CD4-positive, alpha-beta T cell treated with Interleukin-15 for 4 hours (primary cell): ENCODE measurements around the gene DCHS1.

Source experiments
- DNase-seq: peaks from one replicate; pipeline ENCODE4 v3.0.0-alpha.2; 2020; ENCODE audit warnings: low spot score

The DCHS1 gene

GRCh38 chr11:6670202-6670830 is 14.7 kb upstream of the DCHS1 start:
- no peak for DNase-seq

- DNase-seq: peak; percentile 67
Observed at GRCh38 chr11:6667733-6668374, 12.2 kb upstream of the DCHS1 start.

DNA sequence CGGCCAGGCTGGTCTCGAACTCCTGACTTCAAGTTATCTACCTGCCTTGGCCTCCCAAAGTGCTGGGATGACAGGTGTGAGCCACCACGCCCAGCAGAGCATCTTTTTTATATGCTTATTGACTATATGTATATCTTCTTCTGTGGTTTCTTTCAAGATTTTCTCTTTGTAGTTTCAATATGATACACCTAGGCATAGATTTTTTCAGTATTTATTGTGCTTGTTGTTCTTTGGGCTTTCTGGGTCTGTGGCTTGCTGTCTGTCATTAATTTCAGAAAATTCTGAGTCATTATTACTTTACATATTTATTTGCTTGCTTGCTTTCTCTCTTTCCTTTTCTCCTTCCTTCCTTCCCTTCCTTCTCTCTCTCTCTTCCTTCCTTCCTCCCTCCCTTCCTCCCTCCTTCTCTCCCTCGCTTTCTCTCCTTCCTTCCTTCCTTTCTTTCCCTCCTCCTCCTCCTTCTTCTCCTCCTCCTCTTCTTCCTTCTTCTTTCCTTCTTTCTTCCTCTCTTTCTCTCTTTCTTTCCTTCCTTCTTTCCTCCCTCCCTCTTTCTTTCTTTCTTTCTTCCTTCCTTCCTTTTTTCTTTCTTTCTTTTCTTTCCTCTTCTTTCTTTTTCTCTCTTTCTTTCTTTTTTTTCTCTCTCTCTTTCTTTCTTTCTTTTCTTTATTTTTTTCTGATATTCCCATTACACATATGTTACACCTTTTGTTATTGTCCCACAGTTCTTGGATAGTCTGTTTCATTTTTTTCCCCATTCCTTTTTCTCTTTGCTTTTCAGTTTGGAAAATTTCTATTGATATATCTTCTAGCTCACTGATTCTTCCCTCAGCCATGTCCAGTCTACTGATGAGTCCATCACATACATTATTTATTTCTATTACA is 10.9 kb upstream of the DCHS1 start:
- no peak for DNase-seq

- no peak for DNase-seq
Observed at GRCh38 chr11:6664551-6664950, 8.9 kb upstream of the DCHS1 start.

GRCh38 chr11:6663794-6664469 is 8.3 kb upstream of the DCHS1 start:
- no peak for DNase-seq

GRCh38 chr11:6660712-6661111 is 5.1 kb upstream of the DCHS1 start:
- no peak for DNase-seq

GRCh38 chr11:6658647-6659046 is 3.0 kb upstream of the DCHS1 start:
- no peak for DNase-seq

- no peak for DNase-seq
Observed at GRCh38 chr11:6657346-6657745, 1.7 kb upstream of the DCHS1 start.

- no peak for DNase-seq
Observed at GRCh38 chr11:6656936-6657335, 1.3 kb upstream of the DCHS1 start.

GRCh38 chr11:6656584-6656915 is 941 bp upstream of the DCHS1 start:
- DNase-seq: no peak

- peak; percentile 21 for DNase-seq
Observed at GRCh38 chr11:6655020-6655789, 404 bp downstream of the DCHS1 start.

DNA sequence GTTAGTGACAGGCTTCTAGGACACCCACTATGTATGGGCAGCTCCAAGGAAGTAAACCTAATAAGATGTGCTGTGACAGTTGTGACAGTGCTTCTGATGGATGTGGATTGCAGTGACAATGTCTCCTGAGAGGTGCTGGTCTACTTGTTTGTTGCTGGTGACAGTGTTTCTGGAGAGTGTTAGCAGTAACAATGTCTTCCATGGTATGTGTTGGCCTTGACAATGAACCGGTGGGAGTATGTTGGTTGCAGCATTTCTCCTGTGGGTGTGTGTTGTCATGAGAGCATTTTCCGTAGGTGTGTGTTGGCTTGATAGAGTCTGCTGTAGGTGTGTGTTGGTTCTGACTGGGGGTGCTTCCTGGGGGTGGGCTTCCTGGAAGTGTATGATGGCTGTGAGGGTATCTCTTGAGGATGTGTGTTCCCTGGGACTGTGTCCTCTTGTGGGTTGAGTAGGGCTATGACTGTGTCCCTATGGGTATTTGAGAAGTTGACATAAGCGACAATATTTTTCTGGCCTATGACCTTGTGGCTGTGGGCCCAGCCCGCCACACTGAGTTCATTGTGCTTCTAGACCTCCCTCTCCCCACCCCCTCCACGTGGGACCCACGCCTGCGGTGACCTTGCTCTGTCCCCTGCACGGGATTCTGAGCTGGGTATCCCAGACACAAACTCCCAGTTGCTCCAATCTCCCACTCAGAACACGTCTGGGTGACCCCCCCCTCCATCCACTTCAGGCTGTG is 1.2 kb downstream of the DCHS1 start:
- no peak for DNase-seq

- no peak for DNase-seq
Observed at GRCh38 chr11:6653656-6654055, 2.0 kb downstream of the DCHS1 start.

DNA sequence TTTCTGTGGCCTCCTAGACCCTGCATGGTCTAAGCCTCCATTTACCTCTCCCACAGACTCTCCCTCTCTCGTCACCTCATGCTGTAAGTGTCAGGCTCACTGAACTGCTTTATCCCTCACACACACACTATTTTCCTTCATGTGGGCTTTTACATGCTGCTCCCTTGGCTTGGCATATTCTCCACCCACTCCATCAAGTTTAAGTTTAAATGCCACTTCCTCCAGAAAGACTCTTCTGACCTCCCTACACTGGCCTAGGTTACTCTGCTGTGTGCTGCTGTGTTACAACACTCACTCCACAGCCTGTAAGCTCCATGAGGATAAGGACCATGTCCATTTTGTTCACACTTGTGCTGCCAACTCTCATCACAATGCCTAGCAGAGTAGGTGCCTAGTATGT is 2.5 kb downstream of the DCHS1 start:
- no peak for DNase-seq

- no peak for DNase-seq
Observed at GRCh38 chr11:6652182-6652581, 3.4 kb downstream of the DCHS1 start.

- peak; percentile 29 for DNase-seq
Observed at GRCh38 chr11:6650980-6651379, 4.6 kb downstream of the DCHS1 start.

- DNase-seq: no peak
Observed at GRCh38 chr11:6650104-6650503, 5.5 kb downstream of the DCHS1 start.

DNA sequence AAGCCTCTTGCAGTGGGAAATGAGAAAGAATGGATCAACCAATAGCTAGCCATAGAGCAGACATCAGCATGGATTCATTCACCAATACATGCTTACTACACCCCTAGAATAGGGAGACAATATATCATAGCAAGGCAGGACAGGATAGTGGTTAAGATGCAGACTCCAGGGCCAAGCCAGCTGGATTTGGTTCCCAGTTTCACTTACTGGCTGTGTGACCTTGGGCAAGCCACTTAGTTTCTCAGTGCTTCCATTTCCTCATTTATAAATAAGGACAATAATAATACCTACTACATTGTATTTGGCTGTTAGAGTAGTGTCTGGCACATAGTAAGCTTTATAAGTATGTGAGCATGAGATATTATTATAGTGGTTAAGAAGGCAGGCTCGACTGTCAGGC is 7.1 kb downstream of the DCHS1 start:
- no peak for DNase-seq

- no peak for DNase-seq
Observed at GRCh38 chr11:6647836-6648235, 7.8 kb downstream of the DCHS1 start.

- DNase-seq: peak; percentile 17
Observed at GRCh38 chr11:6646918-6647679, 8.5 kb downstream of the DCHS1 start.

DNA sequence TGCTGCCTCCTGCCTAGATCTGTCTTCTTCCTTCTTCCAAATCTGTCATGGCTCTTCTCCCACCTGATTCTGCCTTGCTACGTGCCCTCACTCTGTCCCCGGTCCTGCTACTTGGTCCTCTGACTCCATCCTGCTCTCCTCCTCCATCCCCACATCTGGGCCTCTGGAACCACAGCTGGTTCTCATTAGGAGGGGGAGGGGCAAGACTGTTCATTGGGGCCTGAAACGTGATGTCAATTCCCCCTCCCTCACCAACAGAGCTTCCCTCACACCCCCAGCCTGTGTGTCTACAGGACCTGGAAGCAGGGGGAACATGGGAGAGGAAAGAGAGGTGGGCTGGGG is 9.1 kb downstream of the DCHS1 start:
- DNase-seq: no peak
